GM12878 (cell line): ENCODE measurements around the gene PLPP1. TPM values are rescaled to one million over a fixed set of nuclear protein-coding genes. Genes with fewer than 3 reads are reported as not detected.

Experiments
- ATAC-seq: fragments of 200-7000 bp; cut with Tn5 transposase; 3 replicates; pipeline ENCODE4 v1.9.1; 2020; ENCODE audit warnings: mild to moderate bottlenecking, moderate library complexity
- BruUV-seq: library from RNA; stranded (reverse); fragments of 400-500 nt; replicated peaks from 2 replicates; lab custom pipeline; 2021; lab: Mats Ljungman, UMichigan
- CTCF ChIA-PET: fragments of 300-600 bp; sonication (Branson Sonifier 250); formaldehyde crosslinking; extraction: SDS; loops from one replicate; lab custom pipeline; 2021; ENCODE audit warnings: inconsistent platforms; lab: Yijun Ruan, JAX
- POLR2A ChIA-PET: fragments of 350-600 bp; formaldehyde crosslinking; extraction: SDS; loops from one replicate; lab custom pipeline; 2021; ENCODE audit warnings: inconsistent platforms; lab: Charles Lee
- RAD21 ChIA-PET: fragments of 300-600 bp; sonication (Branson Sonifier 250); formaldehyde crosslinking; loops from one replicate; lab custom pipeline; 2023; ENCODE audit warnings: antibody characterized with exemption; ENCODE audit not compliant: unreplicated experiment; lab: Charles Lee
- SMC1A ChIA-PET: fragments of 300-600 bp; sonication (Branson Sonifier 250); formaldehyde crosslinking; loops from one replicate; lab custom pipeline; 2023; ENCODE audit not compliant: unreplicated experiment, uncharacterized antibody; lab: Charles Lee
- DNase-seq: peaks from one replicate; pipeline ENCODE4 v3.0.0-alpha.2; 2011; ENCODE audit warnings: low read depth, low spot score
- FAIRE-seq: peaks from 3 replicates; lab custom pipeline; 2011; peaks lifted over from hg19 to GRCh38; lab: Jason Lieb, UNC
- H2AFZ ChIP-seq: 2 replicates; pipeline ENCODE4 v1.6.0; 2011; ENCODE audit warnings: low read depth, low read length, control low read depth; ENCODE audit not compliant: control insufficient read depth
- H3K27ac ChIP-seq: 2 replicates; pipeline ENCODE4 v1.5.1; 2011; ENCODE audit warnings: control low read depth; ENCODE audit not compliant: control insufficient read depth, insufficient read depth
- H3K27me3 ChIP-seq, 2 experiments: replicated peaks in 1 of 2; 2 replicates each; pipeline versions ENCODE4 v1.6.0 to v1.6.1; 2011; ENCODE audit warnings: low read length in 1 of 2; ENCODE audit not compliant: control insufficient read depth in 2 of 2, insufficient read depth in 2 of 2
- H3K36me3 ChIP-seq, 2 experiments: 2 replicates each; pipeline ENCODE4 v1.5.1; 2011; ENCODE audit warnings: low read length in 1 of 2; ENCODE audit not compliant: control insufficient read depth in 2 of 2, insufficient read depth in 2 of 2
- H3K4me1 ChIP-seq: 2 replicates; pipeline ENCODE4 v1.6.1; 2011; ENCODE audit warnings: mild to moderate bottlenecking, low read length, moderate library complexity, mixed read lengths; ENCODE audit not compliant: control insufficient read depth, insufficient read depth
- H3K4me2 ChIP-seq: 2 replicates; pipeline ENCODE4 v1.6.0; 2011; ENCODE audit warnings: control low read depth; ENCODE audit not compliant: control insufficient read depth, insufficient read depth
- H3K4me3 ChIP-seq: fragments of 200-600 bp; sonication (generic); 2 replicates; pipeline ENCODE4 v1.5.1; 2016
- H3K79me2 ChIP-seq: 2 replicates; pipeline ENCODE4 v1.6.0; 2011; ENCODE audit warnings: low read length; ENCODE audit not compliant: control insufficient read depth, insufficient read depth
- H3K9ac ChIP-seq: 2 replicates; pipeline ENCODE4 v1.8.0; 2011; ENCODE audit warnings: low read length, control low read depth, mixed read lengths; ENCODE audit not compliant: control insufficient read depth, insufficient read depth
- H3K9me3 ChIP-seq: replicated peaks from 3 replicates; pipeline ENCODE4 v1.5.1; 2011; ENCODE audit warnings: mild to moderate bottlenecking, low read length; ENCODE audit not compliant: control insufficient read depth, insufficient read depth
- H4K20me1 ChIP-seq: 2 replicates; pipeline ENCODE4 v1.6.0; 2011; ENCODE audit not compliant: control insufficient read depth, insufficient read depth
- BACH1 ChIP-seq: fragments of 450-650 bp; IDR thresholded peaks from 2 replicates; pipeline ENCODE4 v1.6.1; 2017; ENCODE audit warnings: mild to moderate bottlenecking, borderline replicate concordance
- ESRRA ChIP-seq: IDR thresholded peaks from 2 replicates; pipeline ENCODE4 v1.6.1; 2012; ENCODE audit warnings: mild to moderate bottlenecking, low read length, improper control_type of control experiment
- HDAC6 ChIP-seq: fragments of 200-600 bp; sonication (generic); IDR thresholded peaks from one replicate; pipeline ENCODE4 v1.8.0; 2017; ENCODE audit warnings: antibody characterized with exemption; ENCODE audit not compliant: unreplicated experiment
- IKZF2 ChIP-seq, 2 experiments: fragments of 450-650 bp; IDR thresholded peaks; 2 replicates each; pipeline ENCODE4 v1.6.1; 2017; ENCODE audit warnings: mild to moderate bottlenecking in 2 of 2, moderate library complexity in 2 of 2
- IRF4 ChIP-seq: IDR thresholded peaks from 2 replicates; pipeline ENCODE4 v1.6.1; 2011; ENCODE audit warnings: low read depth, low read length
- MEF2A ChIP-seq: IDR thresholded peaks from 2 replicates; pipeline ENCODE4 v1.6.1; 2011; ENCODE audit warnings: low read depth, mild to moderate bottlenecking, low read length, moderate library complexity; ENCODE audit not compliant: insufficient read depth
- NRF1 ChIP-seq: conservative IDR thresholded peaks from 2 replicates; pipeline ENCODE4 v1.6.1; 2011; ENCODE audit warnings: mild to moderate bottlenecking, low read depth, low read length, improper control_type of control experiment
- ZBED1 ChIP-seq: IDR thresholded peaks from 2 replicates; pipeline ENCODE4 v1.6.1; 2016; ENCODE audit warnings: borderline replicate concordance
- ZNF217 ChIP-seq: fragments of 450-650 bp; IDR thresholded peaks from 2 replicates; pipeline ENCODE4 v1.6.1; 2017; ENCODE audit warnings: antibody characterized with exemption, mild to moderate bottlenecking
- WGBS: methylation state at CpG from one replicate; pipeline ENCODE4 v1.1.6; 2016; ENCODE audit warnings: low lambda C conversion rate; ENCODE audit not compliant: insufficient replicate concordance, insufficient coverage; ENCODE audit errors: missing lambda C conversion rate; 5-methylcytosine and 5-hydroxymethylcytosine counted together
- in situ Hi-C: fragments of 300-500 bp; cut with MboI; formaldehyde crosslinking; loops from 9 replicates; pipeline ENCODE4 v1.14.3; 2018; ENCODE audit warnings: mixed read lengths
- intact Hi-C: fragments of 100-400 bp; cut with micrococcal nuclease; formaldehyde crosslinking; loops from one replicate; pipeline ENCODE4 v1.14.2; 2022; ENCODE audit not compliant: unreplicated experiment
- polyA plus RNA-seq, 11 experiments: library from polyadenylated mRNA; depleted of rRNA in 4 of 11; unstranded in 6 of 11; stranded (reverse) in 5 of 11; fragments of >200 nt; fragmentation: Nextera tagmentation in 4 of 11; fragmentation: Illumina TruSeq in 1 of 11; extraction: Ambion mirVana in 4 of 11; extraction: Trizol in 1 of 11; gene quantifications; 1 replicate in 1 of 11; 2 replicates in 10 of 11; pipeline versions ENCODE4 v1.2.1 to v1.2.3, GENCODE V29; 2011 to 2016; ENCODE audit warnings: inconsistent platforms in 2 of 11, missing spikeins in 2 of 11, low read depth in 1 of 11
- total RNA-seq, 4 experiments: library from RNA; depleted of rRNA in 3 of 4; stranded (reverse); fragments of >200 nt in 3 of 4; fragmentation: Illumina TruSeq in 1 of 4; extraction: Trizol in 1 of 4; gene quantifications; 2 replicates each; pipeline versions ENCODE4 v1.2.1 to v1.2.3, GENCODE V29; 2013 to 2021
- TF ChIP-seq, protein P1 (sequence below): fragments of 450-650 bp; IDR thresholded peaks from 2 replicates; pipeline ENCODE4 v1.6.1; 2016; ENCODE audit warnings: mild to moderate bottlenecking

The PLPP1 gene
- total and polyA plus RNA-seq, 10 of the 15 experiments (the other 5 are each of a cell fraction or from before 2014, with no cell fraction given) = 3.0 to 11.3 (median 8.1) TPM

DNA sequence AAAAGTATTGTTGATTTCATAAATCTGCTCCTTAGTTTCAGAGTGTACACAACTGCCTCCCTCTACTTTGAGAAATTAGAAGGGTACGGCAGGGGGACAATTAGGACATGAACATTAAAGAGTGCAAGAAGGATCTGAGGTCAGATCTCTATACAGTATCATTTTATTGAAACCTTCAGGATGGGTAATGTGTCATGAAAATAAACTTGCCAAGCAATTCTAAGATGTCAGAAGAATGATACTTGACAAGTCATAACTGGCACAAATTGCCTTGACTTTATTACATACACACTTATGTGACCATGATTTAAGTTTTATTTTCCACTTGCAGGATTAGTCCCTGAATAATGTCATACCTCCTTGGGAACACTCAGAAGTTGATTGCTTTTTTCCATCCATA, 92.8 kb downstream of the PLPP1 start:
- H3K9me3 ChIP-seq = no peaks in the 10 kb centered on the region
- no peak overlapping the region for H2AFZ ChIP-seq
- ATAC-seq = no peak
- H3K79me2 ChIP-seq = no peaks in the 10 kb centered on the region
- H4K20me1 ChIP-seq = no peaks in the 10 kb centered on the region
- no peak overlapping the region for H3K4me3 ChIP-seq
- H3K27ac ChIP-seq = no peak overlapping the region
- ChIA-PET POLR2A (no interaction called here), CTCF (interaction anchor here (1.1 kb wide), 1 partner anchor 14 kb away, joined by 6 read pairs; no protein-coding TSS in a partner anchor), SMC1A (interaction anchor here (1.1 kb wide), 1 partner anchor 249 kb away, joined by 3 read pairs; no protein-coding TSS in a partner anchor), RAD21 (no interaction called here)
- H3K9ac ChIP-seq = no peak overlapping the region
- H3K36me3 ChIP-seq = peaks cover 0 to 4% of the 10 kb centered on the region in 2 experiments; a peak in 1 of 4 replicates
- 100% methylated on average over 1 of the region's 1 CpG for WGBS
- intact Hi-C loops (no loop called here), in situ Hi-C loops (no loop called here)
- H3K27me3 ChIP-seq = no peaks in the 10 kb centered on the region
- no peak for TF ChIP-seq NRF1
- TF ChIP-seq MEF2A = no peak
- TF ChIP-seq, protein P1, sequence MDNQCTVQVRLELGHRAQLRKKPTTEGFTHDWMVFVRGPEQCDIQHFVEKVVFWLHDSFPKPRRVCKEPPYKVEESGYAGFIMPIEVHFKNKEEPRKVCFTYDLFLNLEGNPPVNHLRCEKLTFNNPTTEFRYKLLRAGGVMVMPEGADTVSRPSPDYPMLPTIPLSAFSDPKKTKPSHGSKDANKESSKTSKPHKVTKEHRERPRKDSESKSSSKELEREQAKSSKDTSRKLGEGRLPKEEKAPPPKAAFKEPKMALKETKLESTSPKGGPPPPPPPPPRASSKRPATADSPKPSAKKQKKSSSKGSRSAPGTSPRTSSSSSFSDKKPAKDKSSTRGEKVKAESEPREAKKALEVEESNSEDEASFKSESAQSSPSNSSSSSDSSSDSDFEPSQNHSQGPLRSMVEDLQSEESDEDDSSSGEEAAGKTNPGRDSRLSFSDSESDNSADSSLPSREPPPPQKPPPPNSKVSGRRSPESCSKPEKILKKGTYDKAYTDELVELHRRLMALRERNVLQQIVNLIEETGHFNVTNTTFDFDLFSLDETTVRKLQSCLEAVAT = no peak
- no peak for TF ChIP-seq ZNF217
- TF ChIP-seq ZBED1 = no peak
- TF ChIP-seq ESRRA = no peak
- TF ChIP-seq HDAC6 = no peak
- TF ChIP-seq BACH1 = no peak
- no peak for TF ChIP-seq IRF4
- no peak for TF ChIP-seq IKZF2 (IDR thresholded peaks at IDR 0.05)
- FAIRE-seq = no peak
- H3K4me1 ChIP-seq = no peaks in the 10 kb centered on the region
- DNase-seq = no peak
- no TSS peak for BruUV-seq
- H3K4me2 ChIP-seq = no peak overlapping the region
